Right ventricle myocardium inferior (tissue), 1 donor: ENCODE measurements around the gene GMPR. TPM values are rescaled to one million over a fixed set of nuclear protein-coding genes. Genes with fewer than 3 reads are reported as not detected.
"Not testable (repeated sequence)": the region's sequence is repeated elsewhere in the genome, so short reads cannot be mapped to it uniquely, and the experiment has no call there.

Experiments used
- ATAC-seq: fragments of 200-7000 bp; cut with Tn5 transposase; one replicate; pipeline ENCODE4 v1.9.1; 2020; ENCODE audit warnings: mild to moderate bottlenecking, moderate library complexity
- DNase-seq: peaks from one replicate; pipeline ENCODE4 v3.0.0; 2021; ENCODE audit errors: missing footprints
- intact Hi-C: fragments of 100-400 bp; cut with DNase I; formaldehyde crosslinking; loops from one replicate; pipeline ENCODE4 v1.11.0; 2022
- total RNA-seq: library from RNA; stranded (reverse); fragmentation: NEBNext Ultra II Directional; extraction: Animal tissue kit (Norgen Biotek cat#: 25700); gene quantifications from one replicate; pipeline ENCODE4 v1.2.1, GENCODE V29; 2021
- donor health status: DM: no; HTN: yes; CAD: no; lungs with severe emphysema.

GMPR gene
- total RNA-seq, 1 donor from 2014 or later: 125 TPM

DNA sequence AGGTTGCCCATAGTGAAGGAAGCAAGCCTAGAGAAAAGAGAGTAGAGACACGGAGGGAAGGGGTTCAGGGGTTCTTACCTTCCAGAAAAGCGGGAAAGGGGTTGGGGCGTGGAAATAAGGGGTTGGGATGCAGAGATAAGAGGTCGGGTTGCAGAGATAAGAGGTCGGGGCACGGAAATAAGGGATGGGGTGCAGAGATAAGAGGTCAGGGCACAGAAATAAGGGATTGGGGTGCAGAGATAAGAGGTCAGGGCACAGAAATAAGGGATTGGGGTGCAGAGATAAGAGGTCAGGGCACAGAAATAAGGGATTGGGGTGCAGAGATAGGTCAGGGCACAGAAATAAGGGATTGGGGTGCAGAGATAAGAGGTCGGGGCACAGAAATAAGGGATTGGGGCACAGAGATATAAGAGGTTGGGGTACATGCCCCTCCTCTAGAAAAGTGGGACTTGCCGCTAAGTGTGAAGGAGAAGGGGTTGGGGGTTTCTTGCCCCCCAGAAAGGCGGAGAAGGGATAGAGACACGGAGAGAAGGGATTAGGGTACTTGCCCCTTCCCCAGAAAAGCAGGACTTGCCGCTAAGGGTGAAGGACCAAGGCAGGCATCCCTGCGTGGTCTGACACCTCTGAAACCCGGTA is 25.2 kb downstream of the GMPR start:
- intact Hi-C loops, ATAC-seq: not testable (repeated sequence)

GRCh38 chr6:16264785-16265184 is 26.4 kb downstream of the GMPR start:
- DNase-seq (no peak), ATAC-seq (no peak)
- intact Hi-C loops: no loop called here

More for the DNA sequence above, 25.2 kb downstream of the GMPR start:
- not testable (repeated sequence) for DNase-seq

GRCh38 chr6:16265351-16266341 is 27.3 kb downstream of the GMPR start:
- intact Hi-C loops: no loop called here
- ATAC-seq (peak; percentile 56), DNase-seq (no peak)

- no peak for ATAC-seq
- intact Hi-C loops: no loop called here
- DNase-seq: no peak
These were observed 29.3 kb downstream of the GMPR start for GRCh38 chr6:16267428-16268263.

GRCh38 chr6:16269442-16270070 is 31.2 kb downstream of the GMPR start:
- ATAC-seq, DNase-seq: not testable (repeated sequence)
- intact Hi-C loops: loop anchor here (10.0 kb wide), 1 partner anchor 45 kb away; no protein-coding TSS in a partner anchor

DNA sequence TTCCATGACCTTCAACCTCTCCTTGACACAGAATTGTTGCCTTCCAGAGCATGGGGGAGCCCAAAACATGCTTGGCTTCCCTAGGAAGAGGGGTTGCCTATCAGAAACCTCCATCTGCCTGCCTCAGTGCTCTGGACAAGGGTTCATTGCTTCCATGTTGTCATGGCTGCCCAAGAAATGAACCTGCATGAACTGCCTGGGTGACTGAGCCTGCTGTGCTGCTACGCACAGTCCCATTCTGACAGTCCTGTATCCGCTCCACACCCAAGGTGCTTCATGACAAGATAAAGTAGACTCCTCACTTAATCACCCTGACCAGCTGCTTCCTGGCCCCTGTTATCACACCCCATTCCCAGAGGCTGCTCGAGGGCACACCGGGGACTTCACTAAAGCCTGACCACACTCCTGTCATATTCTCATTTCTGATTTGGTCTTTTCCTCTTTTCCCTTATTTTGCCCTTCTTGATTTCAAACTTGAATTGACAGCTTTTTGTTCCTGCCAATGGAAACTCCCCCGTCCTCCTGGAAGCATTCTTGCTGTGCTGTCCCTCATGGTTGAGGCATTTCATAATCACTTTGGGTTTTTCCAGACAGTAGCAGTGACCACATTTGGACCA is 31.9 kb downstream of the GMPR start:
- DNase-seq (no peak), ATAC-seq (no peak)
- intact Hi-C loops: loop anchor here (10.0 kb wide), 1 partner anchor 45 kb away; no protein-coding TSS in a partner anchor

GRCh38 chr6:16271428-16271827 is 33.0 kb downstream of the GMPR start:
- DNase-seq (no peak), ATAC-seq (no peak)
- intact Hi-C loops: loop anchor here (10.0 kb wide), 1 partner anchor 47 kb away; no protein-coding TSS in a partner anchor

DNA sequence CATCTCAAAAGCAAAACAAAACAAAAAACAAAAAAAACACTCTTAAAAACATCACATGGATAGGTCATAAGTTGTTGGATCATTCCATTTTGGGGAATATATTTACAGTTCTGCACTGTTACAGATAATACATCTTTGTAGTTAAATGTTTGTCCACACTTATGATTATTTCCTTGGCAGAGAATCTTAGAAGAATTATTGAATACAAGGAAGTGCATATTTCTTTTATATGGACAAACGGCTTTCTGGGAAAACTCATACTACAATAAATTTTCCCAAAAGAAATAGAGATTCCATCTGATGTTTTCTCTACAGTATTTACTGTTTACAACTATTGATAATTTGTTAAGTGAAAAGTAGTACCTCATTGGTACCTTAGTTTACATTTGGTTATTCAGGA is 33.8 kb downstream of the GMPR start:
- intact Hi-C loops: loop anchor here (10.0 kb wide), 1 partner anchor 47 kb away; no protein-coding TSS in a partner anchor
- no peak for ATAC-seq
- no peak for DNase-seq

DNA sequence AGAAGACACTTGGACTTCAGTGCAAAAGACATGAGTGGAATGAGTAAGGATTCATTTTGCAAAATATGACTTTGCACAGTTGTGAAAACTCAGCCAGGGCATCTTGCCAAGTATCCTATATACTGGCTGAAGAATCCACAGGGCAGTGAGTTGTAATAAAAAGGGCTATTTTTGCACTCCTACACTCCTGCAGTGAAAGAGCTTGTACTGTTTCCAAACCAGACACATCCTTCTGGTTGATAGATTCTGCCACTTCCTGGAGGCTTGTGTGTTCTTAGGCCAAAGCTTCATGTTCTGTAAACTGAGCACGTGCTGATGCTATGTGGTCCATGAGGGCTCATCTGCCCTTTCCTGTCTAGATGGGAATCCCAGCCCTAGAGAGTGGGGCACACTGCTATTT is 34.9 kb downstream of the GMPR start:
- ATAC-seq (no peak), DNase-seq (no peak)
- intact Hi-C loops: loop anchor here (10.0 kb wide), 1 partner anchor 48 kb away; no protein-coding TSS in a partner anchor

- no peak for DNase-seq
- intact Hi-C loops: loop anchor here (10.0 kb wide), 1 partner anchor 50 kb away; no protein-coding TSS in a partner anchor
- no peak for ATAC-seq
These were observed 36.1 kb downstream of the GMPR start for GRCh38 chr6:16274483-16274882.

- intact Hi-C loops: loop anchor here (10.0 kb wide), 1 partner anchor 50 kb away; no protein-coding TSS in a partner anchor
- no peak for DNase-seq
These were observed 36.6 kb downstream of the GMPR start for GRCh38 chr6:16274885-16275589.

DNA sequence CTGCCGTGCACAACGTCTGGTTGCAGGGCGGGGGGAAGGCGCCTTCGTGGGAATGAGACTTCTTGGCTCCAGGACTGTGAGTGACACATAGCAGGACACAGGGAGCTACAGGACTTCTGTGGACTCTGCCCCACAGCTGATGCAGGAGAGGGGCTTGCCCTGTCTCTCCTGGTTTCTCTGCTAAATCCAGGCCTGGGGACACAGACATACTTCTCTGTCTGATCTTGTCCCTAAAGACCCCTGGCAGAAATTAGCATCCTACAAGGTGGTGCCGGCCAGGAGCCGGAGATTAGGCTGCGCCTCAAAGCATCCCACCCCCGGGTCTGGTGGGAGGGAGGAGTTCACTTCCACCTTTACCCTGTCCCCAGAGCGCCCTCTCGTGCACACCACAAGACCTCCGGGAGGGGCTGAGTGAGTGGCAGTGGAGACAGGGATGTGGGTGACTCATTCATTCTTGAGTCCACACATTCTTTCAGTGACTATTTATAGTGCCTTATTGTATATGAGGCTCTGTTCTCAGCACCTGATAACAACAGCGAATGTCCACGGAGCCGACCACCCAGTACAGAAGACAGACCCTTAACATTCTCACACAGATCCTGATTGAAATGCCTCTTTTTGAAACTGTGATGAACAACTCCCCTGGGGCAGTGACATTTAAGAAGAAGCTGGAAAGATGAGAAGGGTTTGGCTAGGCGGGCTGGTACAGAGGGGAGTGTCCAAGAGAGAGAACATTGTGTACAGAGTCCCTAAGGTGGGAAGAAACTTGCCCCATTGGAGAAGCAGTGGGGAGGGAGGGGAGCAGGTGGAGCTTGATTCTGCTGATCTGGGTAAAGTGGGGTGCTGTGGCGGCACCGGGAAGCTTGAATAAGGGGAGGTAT is 39.0 kb downstream of the GMPR start:
- DNase-seq (peak; percentile 77), ATAC-seq (peak; percentile 90)
- intact Hi-C loops: loop anchor here (1.0 to 10.0 kb wide), 3 partner anchors 33 to 53 kb away; no protein-coding TSS in a partner anchor

More at GRCh38 chr6:16274885-16275589, 36.6 kb downstream of the GMPR start:
- no peak for ATAC-seq

- ATAC-seq (peak; percentile 43), DNase-seq (no peak)
- intact Hi-C loops: loop anchor here (10.0 kb wide), 1 partner anchor 53 kb away; no protein-coding TSS in a partner anchor
These were observed 39.8 kb downstream of the GMPR start for GRCh38 chr6:16278048-16278724.

DNA sequence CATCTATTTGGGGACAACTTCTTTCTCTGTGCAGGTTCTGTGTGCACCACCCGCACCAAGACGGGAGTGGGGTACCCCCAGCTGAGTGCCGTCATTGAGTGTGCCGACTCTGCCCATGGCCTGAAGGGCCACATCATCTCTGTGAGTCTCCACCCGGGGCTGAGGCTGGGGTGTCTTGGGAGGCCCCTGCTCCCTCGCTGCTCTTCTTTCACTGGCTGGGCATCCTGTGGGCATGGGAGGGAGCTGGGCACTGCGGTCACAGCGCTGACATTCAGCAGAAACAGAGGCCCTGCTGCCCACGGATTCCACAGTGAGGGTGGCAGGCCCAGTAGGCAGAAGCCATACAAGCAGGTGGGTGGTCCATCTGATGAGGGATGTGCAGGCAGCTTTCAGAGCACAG is 40.4 kb downstream of the GMPR start:
- ATAC-seq (no peak), DNase-seq (no peak)
- intact Hi-C loops: loop anchor here (10.0 kb wide), 1 partner anchor 54 kb away; no protein-coding TSS in a partner anchor

DNA sequence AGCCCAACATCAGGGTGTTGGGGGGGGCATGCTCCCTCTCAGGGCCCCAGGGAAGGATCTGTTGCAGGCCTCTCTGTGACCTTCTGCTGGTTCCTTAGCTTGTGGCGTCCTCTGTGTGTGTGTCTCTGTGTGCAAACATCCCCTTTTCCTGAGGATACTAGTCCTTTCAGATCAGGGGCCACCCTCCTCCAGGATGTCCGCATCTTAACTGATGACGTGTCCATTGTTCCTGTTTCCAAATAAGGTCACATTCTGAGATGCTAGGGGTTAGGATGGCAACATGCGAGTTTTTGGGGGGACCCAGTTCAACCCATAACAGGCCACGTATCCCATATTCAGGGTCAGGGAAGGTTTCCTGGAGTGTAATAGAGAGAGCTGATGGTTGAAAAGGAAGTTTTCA is 40.9 kb downstream of the GMPR start:
- ATAC-seq: no peak
- DNase-seq: no peak
- intact Hi-C loops: loop anchor here (10.0 kb wide), 1 partner anchor 54 kb away; no protein-coding TSS in a partner anchor
